Psoas muscle (tissue), 8 donors: ENCODE results near the gene GRK1. TPM values are rescaled to one million over a fixed set of nuclear protein-coding genes. Genes with fewer than 3 reads are reported as not detected.

Experiments used
- ATAC-seq, 4 donors: fragments of 200-7000 bp; cut with Tn5 transposase; one replicate each; pipeline ENCODE4 v1.9.1; 2020; ENCODE audit warnings: moderate library complexity in 3 of 4, mild to moderate bottlenecking in 2 of 4
- DNase-seq, 2 donors: peaks; one replicate each; pipeline ENCODE4 v3.0.0-alpha.2; 2020
- H3K27ac ChIP-seq: fragments of 200-600 bp; one replicate; pipeline ENCODE4 v1.8.0; 2022
- H3K27me3 ChIP-seq, 3 donors: fragments of 200-600 bp in 1 of 3; one replicate each; pipeline versions ENCODE4 v1.6.1 to v1.8.0; 2013 to 2022; ENCODE audit warnings: low read length in 2 of 3, mild to moderate bottlenecking in 2 of 3, moderate library complexity in 1 of 3; ENCODE audit not compliant: insufficient read depth in 3 of 3
- H3K36me3 ChIP-seq, 2 donors: fragments of 200-600 bp in 1 of 2; one replicate each; pipeline versions ENCODE4 v1.6.1 to v1.8.0; 2013 to 2022; ENCODE audit warnings: low read depth in 1 of 2, mild to moderate bottlenecking in 1 of 2, moderate library complexity in 1 of 2; ENCODE audit not compliant: insufficient read depth in 1 of 2
- H3K4me1 ChIP-seq: fragments of 200-600 bp; one replicate; pipeline ENCODE4 v1.8.0; 2022
- H3K4me3 ChIP-seq: fragments of 200-600 bp; one replicate; pipeline ENCODE4 v1.8.0; 2022; ENCODE audit warnings: mild to moderate bottlenecking
- H3K9me3 ChIP-seq: fragments of 200-600 bp; one replicate; pipeline ENCODE4 v1.8.0; 2022
- CTCF ChIP-seq: fragments of 200-600 bp; IDR thresholded peaks from one replicate; pipeline ENCODE4 v1.8.0; 2022; ENCODE audit warnings: antibody characterized with exemption
- WGBS, 3 donors: extraction: QIAGEN DNeasy Blood & Tissue Kit; methylation state at CpG; one replicate each; pipeline versions ENCODE4 v1.1.6 to v1.1.7; 2013; 5-methylcytosine and 5-hydroxymethylcytosine counted together
- intact Hi-C, 2 donors: fragments of 100-400 bp; cut with DNase I; formaldehyde crosslinking; loops; one replicate each; pipeline versions ENCODE4 v1.11.0 to v1.14.2; 2022
- polyA plus RNA-seq, 3 donors: library from polyadenylated mRNA; stranded (reverse); fragments of 200-250 nt; gene quantifications; one replicate each; pipeline ENCODE4 v1.2.3, GENCODE V29; 2013
- total RNA-seq, 4 donors: library from RNA; stranded (reverse); fragmentation: NEBNext Ultra II Directional in 2 of 4; extraction: Animal tissue kit (Norgen Biotek cat#: 25700) in 2 of 4; gene quantifications; one replicate each; pipeline versions ENCODE4 v1.2.1 to v1.2.4, GENCODE V29; 2021 to 2023
- donor health status: healthy with polysubstance abuse.
- donor health status: DM: no; HTN: no; CAD: no; lungs with moderate emphysema.
- donor health status: Bipolar disorder and iron deficiency.
- donor health status: healthy.
- donor health status: DM: yes; HTN: yes; CAD: no.
- donor health status: DM: no; HTN: no; CAD: no.
- donor health status: DM: no; HTN: no; CAD: no.
- donor health status: DM: yes; HTN: yes; CAD: no.

GRK1 gene
- total and polyA plus RNA-seq, 7 donors, result 0.10 TPM; not detected in 6

- Histone ChIP-seq H3K4me1 (no peaks in the 10 kb centered on the region), H3K9me3 (no peaks in the 10 kb centered on the region), H3K4me3 (no peak overlapping the region), H3K36me3 (no peaks in the 10 kb centered on the region), H3K27ac (no peak overlapping the region), H3K27me3 (peaks cover 0 to 12% (median 0%) of the 10 kb centered on the region in 3 donors)
- DNase-seq (no peak), ATAC-seq (no peak)
- WGBS, 3 donors, result 71 to 82% (median 79%) methylated on average over 17 of the region's 17 CpGs
- intact Hi-C loops, result no loop called here
- TF ChIP-seq CTCF, result no peak
Observed at GRCh38 chr13:113786262-113786841, 119.3 kb downstream of the GRK1 start.

Other genes starting within 250 kb of the GRK1 start
- 100 to 1,000 TPM; 186 to 776 (median 416) TPM for gene ADPRHL1, start 213.7 kb upstream of the GRK1 start, total RNA-seq
- 100 to 1,000 TPM; 219 to 326 (median 249) TPM for gene ADPRHL1, start 213.7 kb upstream of the GRK1 start, polyA plus RNA-seq
- gene DCUN1D2, start 176.5 kb upstream of the GRK1 start, total RNA-seq, result 10 to 100 TPM; 65.7 to 87.0 (median 77.6) TPM
- 100 to 1,000 TPM in 1 of 3 donors, 10 to 100 TPM in 2; 32.4 to 151 (median 57.2) TPM for gene DCUN1D2, start 176.5 kb upstream of the GRK1 start, polyA plus RNA-seq
- 10 to 100 TPM; 27.3 to 37.2 (median 31.6) TPM for gene TFDP1, start 82.5 kb upstream of the GRK1 start, total RNA-seq
- gene TFDP1, start 82.5 kb upstream of the GRK1 start, polyA plus RNA-seq, result 10 to 100 TPM; 18.8 to 40.2 (median 31.4) TPM
- not detected for gene ATP4B, start 9.0 kb upstream of the GRK1 start, total RNA-seq
- gene ATP4B, start 9.0 kb upstream of the GRK1 start, polyA plus RNA-seq, result under 1 TPM in 1 of 3 donors, not detected in 2; 0.04 TPM
- gene TMEM255B, start 92.0 kb downstream of the GRK1 start, total RNA-seq, result 1 to 10 TPM; 2.0 to 5.1 (median 3.4) TPM
- gene TMEM255B, start 92.0 kb downstream of the GRK1 start, polyA plus RNA-seq, result 1 to 10 TPM in 2 of 3 donors, under 1 TPM in 1; 0.45 to 3.1 (median 1.3) TPM
- 100 to 1,000 TPM in 1 of 4 donors, 10 to 100 TPM in 3; 65.5 to 103 (median 75.9) TPM for gene GAS6, start 196.9 kb downstream of the GRK1 start, total RNA-seq
- gene GAS6, start 196.9 kb downstream of the GRK1 start, polyA plus RNA-seq, result 10 to 100 TPM; 51.6 to 90.9 (median 52.1) TPM